ENCODE results near the gene KLHL29.
A peak's percentile ranks its signal among the peaks of the same experiment; 100 is the strongest.

The KLHL29 gene

DNA sequence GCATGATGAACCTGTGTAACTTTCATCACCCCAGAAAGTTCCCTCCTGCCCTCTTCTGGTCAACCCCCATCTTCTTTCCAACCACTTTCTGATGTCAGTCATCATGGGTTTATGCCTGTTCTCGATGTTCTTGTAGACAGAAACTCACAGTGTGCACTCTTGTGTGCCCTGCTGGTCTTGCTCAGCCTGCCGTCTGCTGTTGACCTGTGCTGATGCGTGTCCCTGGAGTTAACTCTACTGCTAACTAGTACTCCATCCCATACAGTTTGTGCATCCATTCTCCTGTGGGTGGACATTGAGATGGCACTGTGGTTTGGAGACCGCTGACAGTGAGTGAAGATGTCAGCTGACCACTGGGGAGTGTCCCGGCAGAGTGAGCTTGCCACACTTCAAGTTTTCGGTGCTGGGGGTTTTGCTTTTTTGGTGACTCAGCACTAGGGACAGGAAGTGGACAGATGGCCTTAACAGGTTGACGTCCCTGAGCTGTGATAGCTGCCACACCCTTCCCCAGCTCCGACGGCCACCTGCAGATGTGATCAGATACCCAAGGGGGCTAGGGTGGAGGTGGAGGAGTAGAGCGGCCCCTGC lies 14.8 kb downstream of the KLHL29 start:
- H3K9me3 ChIP-seq (ENCODE audit: control insufficient read depth in 1 of 2, low read length in 2 of 2) = no peaks in the 10 kb centered on the region
- H3K27ac ChIP-seq (ENCODE audit: low read length) = no peak overlapping the region
- peaks cover 0 to 20% of the 10 kb centered on the region in 2 donors for H3K4me1 ChIP-seq (ENCODE audit: control insufficient read depth in 1 of 2, insufficient read depth in 2 of 2, low read length in 2 of 2)
- no peaks in the 10 kb centered on the region for H3K27me3 ChIP-seq (ENCODE audit: low read depth, low read length)
- no peak overlapping the region for H3K4me3 ChIP-seq (ENCODE audit: low read depth in 1 of 2, low read length in 2 of 2)
- no peaks in the 10 kb centered on the region for H3K36me3 ChIP-seq (ENCODE audit: control insufficient read depth in 1 of 2, insufficient read depth in 2 of 2, low read length in 2 of 2)

- Histone ChIP-seq H3K27me3 (ENCODE audit: low read depth, low read length) (no peaks in the 10 kb centered on the region), H3K36me3 (ENCODE audit: control insufficient read depth in 1 of 2, insufficient read depth in 2 of 2, low read length in 2 of 2) (no peaks in the 10 kb centered on the region), H3K27ac (ENCODE audit: low read length) (no peak overlapping the region), H3K9me3 (ENCODE audit: control insufficient read depth in 1 of 2, low read length in 2 of 2) (no peaks in the 10 kb centered on the region), H3K4me1 (ENCODE audit: control insufficient read depth in 1 of 2, insufficient read depth in 2 of 2, low read length in 2 of 2) (peaks cover 0 to 22% of the 10 kb centered on the region in 2 donors), H3K4me3 (ENCODE audit: low read depth in 1 of 2, low read length in 2 of 2) (no peak overlapping the region)
These were observed 15.7 kb downstream of the KLHL29 start for GRCh38 chr2:23400703-23401102.

- H3K36me3 ChIP-seq (ENCODE audit: control insufficient read depth in 1 of 2, insufficient read depth in 2 of 2, low read length in 2 of 2) = no peaks in the 10 kb centered on the region
- no peaks in the 10 kb centered on the region for H3K9me3 ChIP-seq (ENCODE audit: control insufficient read depth in 1 of 2, low read length in 2 of 2)
- no peak overlapping the region for H3K27ac ChIP-seq (ENCODE audit: low read length)
- no peaks in the 10 kb centered on the region for H3K27me3 ChIP-seq (ENCODE audit: low read depth, low read length)
- H3K4me1 ChIP-seq (ENCODE audit: control insufficient read depth in 1 of 2, insufficient read depth in 2 of 2, low read length in 2 of 2) = peaks cover 0 to 22% of the 10 kb centered on the region in 2 donors
- no peak overlapping the region for H3K4me3 ChIP-seq (ENCODE audit: low read depth in 1 of 2, low read length in 2 of 2)
These were observed 16.6 kb downstream of the KLHL29 start for GRCh38 chr2:23401427-23402204.

GRCh38 chr2:23402205-23402740 lies 17.3 kb downstream of the KLHL29 start:
- Histone ChIP-seq H3K36me3 (ENCODE audit: control insufficient read depth in 1 of 2, insufficient read depth in 2 of 2, low read length in 2 of 2) (no peaks in the 10 kb centered on the region), H3K27ac (ENCODE audit: low read length) (no peak overlapping the region), H3K27me3 (ENCODE audit: low read depth, low read length) (no peaks in the 10 kb centered on the region), H3K4me3 (ENCODE audit: low read depth in 1 of 2, low read length in 2 of 2) (no peak overlapping the region), H3K9me3 (ENCODE audit: control insufficient read depth in 1 of 2, low read length in 2 of 2) (no peaks in the 10 kb centered on the region), H3K4me1 (ENCODE audit: control insufficient read depth in 1 of 2, insufficient read depth in 2 of 2, low read length in 2 of 2) (peaks cover 0 to 22% of the 10 kb centered on the region in 2 donors)

GRCh38 chr2:23404426-23404825 lies 19.4 kb downstream of the KLHL29 start:
- Histone ChIP-seq H3K9me3 (ENCODE audit: control insufficient read depth in 1 of 2, low read length in 2 of 2) (no peaks in the 10 kb centered on the region), H3K27ac (ENCODE audit: low read length) (no peak overlapping the region), H3K4me3 (ENCODE audit: low read depth in 1 of 2, low read length in 2 of 2) (peak overlapping the region in 1 of 2 donors; percentile 4), H3K36me3 (ENCODE audit: control insufficient read depth in 1 of 2, insufficient read depth in 2 of 2, low read length in 2 of 2) (no peaks in the 10 kb centered on the region), H3K27me3 (ENCODE audit: low read depth, low read length) (no peaks in the 10 kb centered on the region), H3K4me1 (ENCODE audit: control insufficient read depth in 1 of 2, insufficient read depth in 2 of 2, low read length in 2 of 2) (peaks cover 0 to 23% of the 10 kb centered on the region in 2 donors)

DNA sequence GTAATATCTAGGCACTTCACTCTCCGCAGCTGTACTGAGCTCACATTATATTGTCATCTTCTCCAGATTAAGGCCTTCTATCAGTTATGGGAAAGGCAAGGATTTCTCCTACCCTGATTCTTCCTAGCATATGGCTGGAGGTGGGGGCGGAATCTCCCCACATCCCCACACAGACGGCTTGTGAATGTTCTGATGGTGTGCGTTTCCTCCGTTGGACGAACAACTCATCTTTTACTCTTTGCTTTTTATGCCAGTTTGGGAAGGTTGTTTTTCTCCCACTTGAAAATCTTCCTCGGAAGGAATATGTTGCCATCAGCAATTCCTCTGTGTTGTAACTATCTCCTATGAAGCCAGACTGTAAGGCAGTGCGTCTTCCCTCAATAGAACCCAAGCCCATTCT lies 24.3 kb downstream of the KLHL29 start:
- peaks cover 0 to 26% of the 10 kb centered on the region in 2 donors for H3K4me1 ChIP-seq (ENCODE audit: control insufficient read depth in 1 of 2, insufficient read depth in 2 of 2, low read length in 2 of 2)
- H3K36me3 ChIP-seq (ENCODE audit: control insufficient read depth in 1 of 2, insufficient read depth in 2 of 2, low read length in 2 of 2) = no peaks in the 10 kb centered on the region
- no peak overlapping the region for H3K4me3 ChIP-seq (ENCODE audit: low read depth in 1 of 2, low read length in 2 of 2)
- no peak overlapping the region for H3K27ac ChIP-seq (ENCODE audit: low read length)
- no peaks in the 10 kb centered on the region for H3K9me3 ChIP-seq (ENCODE audit: control insufficient read depth in 1 of 2, low read length in 2 of 2)
- H3K27me3 ChIP-seq (ENCODE audit: low read depth, low read length) = no peaks in the 10 kb centered on the region

GRCh38 chr2:23410596-23410995 lies 25.6 kb downstream of the KLHL29 start:
- Histone ChIP-seq H3K36me3 (ENCODE audit: control insufficient read depth in 1 of 2, insufficient read depth in 2 of 2, low read length in 2 of 2) (no peaks in the 10 kb centered on the region), H3K4me1 (ENCODE audit: control insufficient read depth in 1 of 2, insufficient read depth in 2 of 2, low read length in 2 of 2) (peaks cover 0 to 30% of the 10 kb centered on the region in 2 donors), H3K27ac (ENCODE audit: low read length) (no peak overlapping the region), H3K27me3 (ENCODE audit: low read depth, low read length) (no peaks in the 10 kb centered on the region), H3K9me3 (ENCODE audit: control insufficient read depth in 1 of 2, low read length in 2 of 2) (no peaks in the 10 kb centered on the region), H3K4me3 (ENCODE audit: low read depth in 1 of 2, low read length in 2 of 2) (no peak overlapping the region)

DNA sequence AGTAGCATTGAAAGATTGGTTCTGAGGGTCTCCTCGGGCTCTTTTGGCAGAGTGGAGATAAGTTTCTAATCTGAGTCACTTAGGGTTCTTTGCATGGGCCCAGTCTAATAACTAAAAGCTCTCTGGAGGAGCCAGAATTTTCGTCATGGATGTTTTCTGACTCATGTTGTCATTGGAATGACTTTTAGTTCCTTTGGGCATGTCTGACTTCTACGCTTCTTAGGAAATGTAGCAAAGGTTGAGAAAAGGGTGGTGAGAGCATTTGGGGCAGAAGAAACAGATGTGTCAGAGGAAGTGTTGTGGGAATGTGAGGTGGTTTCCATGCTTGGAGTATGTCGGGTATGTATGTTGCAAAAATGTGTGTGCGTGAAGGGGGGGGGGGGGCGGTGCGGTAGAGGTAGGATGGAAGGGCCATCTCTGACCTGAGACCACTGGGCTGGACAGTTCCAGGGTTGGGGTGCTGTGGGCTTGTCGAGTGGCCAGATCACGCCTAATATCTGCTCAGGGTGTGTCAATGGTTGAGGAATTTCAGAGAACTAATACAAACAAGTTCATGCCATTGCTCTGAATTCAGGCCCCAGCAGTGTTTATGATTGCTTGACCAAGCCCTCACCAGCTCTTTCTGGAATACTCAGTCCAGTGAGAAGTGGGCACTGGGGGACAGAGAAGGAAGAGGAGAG lies 26.9 kb downstream of the KLHL29 start:
- Histone ChIP-seq H3K4me1 (ENCODE audit: control insufficient read depth in 1 of 2, insufficient read depth in 2 of 2, low read length in 2 of 2) (peaks cover 0 to 30% of the 10 kb centered on the region in 2 donors), H3K9me3 (ENCODE audit: control insufficient read depth in 1 of 2, low read length in 2 of 2) (no peaks in the 10 kb centered on the region)

DNA sequence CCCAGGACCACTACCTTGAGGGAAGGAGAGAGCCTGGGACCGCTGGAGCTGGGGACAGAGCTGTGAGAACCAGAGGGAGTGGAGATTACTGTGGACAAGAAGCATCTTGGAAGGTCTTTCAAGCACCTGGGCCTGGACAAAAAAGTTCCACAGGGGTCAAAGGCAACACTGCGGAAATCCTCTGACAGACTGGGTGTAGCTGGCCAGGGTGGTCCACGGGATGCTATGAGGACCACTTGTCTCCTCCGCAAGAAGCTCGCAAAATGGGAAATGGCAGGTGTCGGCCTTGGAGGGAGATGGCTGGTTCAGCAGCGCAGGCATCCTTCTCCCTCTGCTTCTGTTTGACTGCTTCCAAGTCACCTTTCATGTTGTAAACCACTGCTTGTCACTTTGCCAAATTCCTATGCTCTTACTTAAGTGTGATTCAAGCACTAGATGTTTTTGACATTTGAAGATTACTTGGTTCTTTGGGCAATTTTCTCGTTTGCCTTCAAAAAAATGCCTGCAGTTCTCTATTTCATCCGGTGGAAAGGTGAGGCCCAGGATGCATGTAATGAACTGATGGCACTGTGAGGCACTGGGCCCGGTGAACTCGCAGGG lies 27.7 kb downstream of the KLHL29 start:
- Histone ChIP-seq H3K27me3 (ENCODE audit: low read depth, low read length) (no peaks in the 10 kb centered on the region), H3K36me3 (ENCODE audit: control insufficient read depth in 1 of 2, insufficient read depth in 2 of 2, low read length in 2 of 2) (no peaks in the 10 kb centered on the region), H3K9me3 (ENCODE audit: control insufficient read depth in 1 of 2, low read length in 2 of 2) (no peaks in the 10 kb centered on the region), H3K27ac (ENCODE audit: low read length) (no peak overlapping the region), H3K4me3 (ENCODE audit: low read depth in 1 of 2, low read length in 2 of 2) (no peak overlapping the region), H3K4me1 (ENCODE audit: control insufficient read depth in 1 of 2, insufficient read depth in 2 of 2, low read length in 2 of 2) (peaks cover 0 to 30% of the 10 kb centered on the region in 2 donors)

More for the DNA sequence above, 26.9 kb downstream of the KLHL29 start:
- H3K36me3 ChIP-seq (ENCODE audit: control insufficient read depth in 1 of 2, insufficient read depth in 2 of 2, low read length in 2 of 2) = no peaks in the 10 kb centered on the region
- H3K4me3 ChIP-seq (ENCODE audit: low read depth in 1 of 2, low read length in 2 of 2) = no peak overlapping the region
- no peak overlapping the region for H3K27ac ChIP-seq (ENCODE audit: low read length)
- H3K27me3 ChIP-seq (ENCODE audit: low read depth, low read length) = no peaks in the 10 kb centered on the region

- H3K27ac ChIP-seq (ENCODE audit: low read length) = no peak overlapping the region
- no peak overlapping the region for H3K4me3 ChIP-seq (ENCODE audit: low read depth in 1 of 2, low read length in 2 of 2)
- H3K4me1 ChIP-seq (ENCODE audit: control insufficient read depth in 1 of 2, insufficient read depth in 2 of 2, low read length in 2 of 2) = peaks cover 0 to 37% of the 10 kb centered on the region in 2 donors
- no peaks in the 10 kb centered on the region for H3K9me3 ChIP-seq (ENCODE audit: control insufficient read depth in 1 of 2, low read length in 2 of 2)
- H3K27me3 ChIP-seq (ENCODE audit: low read depth, low read length) = no peaks in the 10 kb centered on the region
- H3K36me3 ChIP-seq (ENCODE audit: control insufficient read depth in 1 of 2, insufficient read depth in 2 of 2, low read length in 2 of 2) = no peaks in the 10 kb centered on the region
These were observed 28.7 kb downstream of the KLHL29 start for GRCh38 chr2:23413641-23414040.

DNA sequence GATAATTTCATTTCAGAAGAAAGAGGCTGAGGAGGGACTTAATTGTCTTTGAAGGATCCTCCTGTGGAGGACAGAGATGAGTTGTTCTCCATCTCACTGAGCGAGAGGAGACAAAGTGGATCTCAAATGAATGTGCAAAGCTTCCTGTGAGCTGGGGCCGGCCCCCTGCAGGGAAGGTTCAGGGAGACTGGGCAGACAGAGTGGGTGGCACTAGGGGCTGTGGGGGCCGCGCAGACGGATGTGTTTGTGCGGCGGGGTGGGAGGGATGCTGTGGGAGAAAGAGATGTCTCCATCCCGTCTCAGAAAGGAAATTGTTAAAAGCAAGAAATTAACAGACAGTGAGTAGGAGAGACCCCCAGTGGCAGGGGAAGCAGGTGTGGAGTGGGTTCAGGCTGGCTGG lies 29.1 kb downstream of the KLHL29 start:
- no peaks in the 10 kb centered on the region for H3K27me3 ChIP-seq (ENCODE audit: low read depth, low read length)
- no peaks in the 10 kb centered on the region for H3K9me3 ChIP-seq (ENCODE audit: control insufficient read depth in 1 of 2, low read length in 2 of 2)
- peaks cover 0 to 41% of the 10 kb centered on the region in 2 donors for H3K4me1 ChIP-seq (ENCODE audit: control insufficient read depth in 1 of 2, insufficient read depth in 2 of 2, low read length in 2 of 2)
- H3K4me3 ChIP-seq (ENCODE audit: low read depth in 1 of 2, low read length in 2 of 2) = no peak overlapping the region
- H3K27ac ChIP-seq (ENCODE audit: low read length) = no peak overlapping the region
- no peaks in the 10 kb centered on the region for H3K36me3 ChIP-seq (ENCODE audit: control insufficient read depth in 1 of 2, insufficient read depth in 2 of 2, low read length in 2 of 2)
